Heart left ventricle (tissue), 13 donors: ENCODE data around the gene TTLL11.

Experiments
- POLR2A ChIP-seq, 2 donors: fragments of 450-650 bp; IDR thresholded peaks; one replicate each; pipeline ENCODE4 v1.6.1; 2017; ENCODE audit warnings: antibody characterized with exemption in 2 of 2, mild to moderate bottlenecking in 2 of 2, moderate library complexity in 2 of 2
- TF ChIP-seq, protein P1 (sequence below), 12 donors: fragments of 200-600 bp; sonication (generic) in 4 of 12; IDR thresholded peaks; one replicate each; pipeline versions ENCODE4 v1.5.0 to v1.8.0; 2018 to 2022; ENCODE audit warnings: antibody characterized with exemption in 12 of 12, mild to moderate bottlenecking in 5 of 12
- donor health status: ischemic (EF 13 %, LVEDD 7.1; RV severe dilation, severe dysfunction).
- donor health status: DM: no; HTN: yes; CAD: no.
- donor health status: DM: no; HTN: no; CAD: no.
- donor health status: ischemic (EF 25% LVEDD 6.9; RV normal size, moderate dysfunction).
- donor health status: ischemic (EF 25% LVEDD 5.7; RV mildly dilated, moderate dysfunction).
- donor health status: ischemic (EF 35%, LVEDD 5.7; RV mildly dilated, moderate dysfunction).
- donor health status: nonischemic (EF 11% LVEDD 7.7; RV severe dilation, severe dysfunction).
- donor health status: DM: yes; HTN: yes; CAD: no.
- donor health status: PGD.
- donor health status: ischemic (EF 29% LVEDD 5.4; RV normal size, mild dysfunction).
- donor health status: nonischemic (EF 23%, LVEDD 6.1; RV moderate dilation, normal function).

DNA sequence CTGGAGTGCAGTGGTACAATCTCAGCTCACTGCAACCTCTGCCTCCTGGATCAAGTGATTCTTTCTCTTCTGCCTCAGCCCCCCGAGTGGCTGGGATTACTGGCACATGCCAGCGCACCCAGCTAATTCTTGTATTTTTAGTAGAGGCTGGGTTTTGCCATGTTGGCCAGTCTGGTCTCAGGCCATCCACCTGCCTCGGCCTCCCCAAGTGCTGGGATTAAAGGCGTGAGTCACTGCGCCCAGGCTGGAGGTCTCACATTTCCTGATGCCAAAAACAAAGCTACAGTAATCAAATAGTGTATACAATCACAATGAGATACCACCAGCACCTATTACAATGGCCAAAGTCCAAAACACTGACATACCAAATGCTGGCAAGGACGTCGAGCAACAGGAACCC lies 51.1 kb downstream of the TTLL11 start:
- TF ChIP-seq, protein P1, sequence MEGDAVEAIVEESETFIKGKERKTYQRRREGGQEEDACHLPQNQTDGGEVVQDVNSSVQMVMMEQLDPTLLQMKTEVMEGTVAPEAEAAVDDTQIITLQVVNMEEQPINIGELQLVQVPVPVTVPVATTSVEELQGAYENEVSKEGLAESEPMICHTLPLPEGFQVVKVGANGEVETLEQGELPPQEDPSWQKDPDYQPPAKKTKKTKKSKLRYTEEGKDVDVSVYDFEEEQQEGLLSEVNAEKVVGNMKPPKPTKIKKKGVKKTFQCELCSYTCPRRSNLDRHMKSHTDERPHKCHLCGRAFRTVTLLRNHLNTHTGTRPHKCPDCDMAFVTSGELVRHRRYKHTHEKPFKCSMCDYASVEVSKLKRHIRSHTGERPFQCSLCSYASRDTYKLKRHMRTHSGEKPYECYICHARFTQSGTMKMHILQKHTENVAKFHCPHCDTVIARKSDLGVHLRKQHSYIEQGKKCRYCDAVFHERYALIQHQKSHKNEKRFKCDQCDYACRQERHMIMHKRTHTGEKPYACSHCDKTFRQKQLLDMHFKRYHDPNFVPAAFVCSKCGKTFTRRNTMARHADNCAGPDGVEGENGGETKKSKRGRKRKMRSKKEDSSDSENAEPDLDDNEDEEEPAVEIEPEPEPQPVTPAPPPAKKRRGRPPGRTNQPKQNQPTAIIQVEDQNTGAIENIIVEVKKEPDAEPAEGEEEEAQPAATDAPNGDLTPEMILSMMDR (IDR thresholded peaks at IDR 0.05), result no peak
- TF ChIP-seq POLR2A (IDR thresholded peaks at IDR 0.05), result no peak
